Left lung (tissue), 10 donors: ENCODE data around the gene ITM2C. TPM values are rescaled to one million over a fixed set of nuclear protein-coding genes. Genes with fewer than 3 reads are reported as not detected.

Experiments
- ATAC-seq: fragments of 200-7000 bp; cut with Tn5 transposase; one replicate; pipeline ENCODE4 v1.9.1; 2020; ENCODE audit warnings: moderate library complexity
- DNase-seq, 4 donors: peaks; one replicate each; pipeline ENCODE4 v3.0.0-alpha.2; 2013 to 2020
- H3K27ac ChIP-seq, 2 donors: fragments of 200-600 bp; sonication (generic) in 1 of 2; one replicate each; pipeline versions ENCODE4 v1.5.0 to v1.8.0; 2020 to 2021
- H3K27me3 ChIP-seq, 2 donors: fragments of 200-600 bp; sonication (generic) in 1 of 2; one replicate each; pipeline versions ENCODE4 v1.5.0 to v1.8.0; 2020 to 2021
- H3K36me3 ChIP-seq, 2 donors: fragments of 200-600 bp; sonication (generic) in 1 of 2; one replicate each; pipeline versions ENCODE4 v1.5.0 to v1.8.0; 2020 to 2021
- H3K4me1 ChIP-seq, 2 donors: fragments of 200-600 bp; one replicate each; pipeline ENCODE4 v1.8.0; 2021
- H3K4me3 ChIP-seq, 2 donors: fragments of 200-600 bp; sonication (generic) in 1 of 2; one replicate each; pipeline versions ENCODE4 v1.5.0 to v1.8.0; 2020 to 2021; ENCODE audit warnings: mild to moderate bottlenecking in 1 of 2
- H3K9me3 ChIP-seq, 2 donors: fragments of 200-600 bp; sonication (generic) in 1 of 2; one replicate each; pipeline versions ENCODE4 v1.5.0 to v1.8.0; 2020 to 2021
- intact Hi-C, 2 donors: fragments of 100-400 bp; cut with DNase I; formaldehyde crosslinking; loops; one replicate each; pipeline versions ENCODE4 v1.11.2 to v1.14.2; 2022
- polyA plus RNA-seq, 6 donors: library from polyadenylated mRNA; unstranded; fragments of 120-200 nt; gene quantifications; one replicate each; pipeline ENCODE4 v1.2.1, GENCODE V29; 2013; ENCODE audit not compliant: insufficient read length in 6 of 6
- total RNA-seq, 2 donors: library from RNA; stranded (reverse); fragmentation: NEBNext Ultra II Directional; extraction: Animal tissue kit (Norgen Biotek cat#: 25700); gene quantifications; one replicate each; pipeline ENCODE4 v1.2.1, GENCODE V29; 2021
- TF ChIP-seq, protein P1 (sequence below), 2 donors: fragments of 200-600 bp; sonication (generic) in 1 of 2; IDR thresholded peaks; one replicate each; pipeline versions ENCODE4 v1.5.0 to v1.8.0; 2021; ENCODE audit warnings: antibody characterized with exemption in 2 of 2
- donor health status: DM: no; HTN: yes; CAD: no.
- donor health status: DM: no; HTN: no; CAD: no.

The ITM2C gene
- total and polyA plus RNA-seq, 8 donors: 32.0 to 356 (median 283) TPM

DNA sequence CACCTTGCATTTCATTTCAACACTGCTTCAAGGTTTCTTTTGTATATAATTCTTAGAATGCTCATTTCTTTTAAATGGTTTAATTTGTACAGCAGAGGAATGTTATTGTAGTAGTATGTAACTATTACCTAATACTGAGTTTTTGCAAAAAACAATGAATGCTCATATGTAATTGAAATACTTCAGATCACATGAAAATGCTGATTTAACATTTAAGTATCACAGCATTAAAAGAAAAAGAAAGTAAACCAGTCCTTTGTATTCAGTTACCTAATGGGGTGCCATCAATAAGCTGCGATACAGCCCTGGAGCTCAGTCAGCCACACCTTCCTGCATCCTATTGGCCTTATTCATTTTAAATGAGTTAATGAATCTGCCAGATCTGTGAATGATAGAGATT is 45.3 kb upstream of the ITM2C start:
- DNase-seq (no peak), ATAC-seq (no peak)
- H3K36me3 ChIP-seq: peaks cover 0 to 78% of the 10 kb centered on the region in 2 donors
- no peak overlapping the region for H3K27ac ChIP-seq
- H3K4me3 ChIP-seq: no peak overlapping the region
- H3K27me3 ChIP-seq: no peaks in the 10 kb centered on the region
- H3K9me3 ChIP-seq: no peaks in the 10 kb centered on the region
- TF ChIP-seq, protein P1, sequence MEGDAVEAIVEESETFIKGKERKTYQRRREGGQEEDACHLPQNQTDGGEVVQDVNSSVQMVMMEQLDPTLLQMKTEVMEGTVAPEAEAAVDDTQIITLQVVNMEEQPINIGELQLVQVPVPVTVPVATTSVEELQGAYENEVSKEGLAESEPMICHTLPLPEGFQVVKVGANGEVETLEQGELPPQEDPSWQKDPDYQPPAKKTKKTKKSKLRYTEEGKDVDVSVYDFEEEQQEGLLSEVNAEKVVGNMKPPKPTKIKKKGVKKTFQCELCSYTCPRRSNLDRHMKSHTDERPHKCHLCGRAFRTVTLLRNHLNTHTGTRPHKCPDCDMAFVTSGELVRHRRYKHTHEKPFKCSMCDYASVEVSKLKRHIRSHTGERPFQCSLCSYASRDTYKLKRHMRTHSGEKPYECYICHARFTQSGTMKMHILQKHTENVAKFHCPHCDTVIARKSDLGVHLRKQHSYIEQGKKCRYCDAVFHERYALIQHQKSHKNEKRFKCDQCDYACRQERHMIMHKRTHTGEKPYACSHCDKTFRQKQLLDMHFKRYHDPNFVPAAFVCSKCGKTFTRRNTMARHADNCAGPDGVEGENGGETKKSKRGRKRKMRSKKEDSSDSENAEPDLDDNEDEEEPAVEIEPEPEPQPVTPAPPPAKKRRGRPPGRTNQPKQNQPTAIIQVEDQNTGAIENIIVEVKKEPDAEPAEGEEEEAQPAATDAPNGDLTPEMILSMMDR (IDR thresholded peaks at IDR 0.05): no peak
- intact Hi-C loops: no loop called here
- peaks cover 2 to 4% of the 10 kb centered on the region in 2 donors for H3K4me1 ChIP-seq

DNA sequence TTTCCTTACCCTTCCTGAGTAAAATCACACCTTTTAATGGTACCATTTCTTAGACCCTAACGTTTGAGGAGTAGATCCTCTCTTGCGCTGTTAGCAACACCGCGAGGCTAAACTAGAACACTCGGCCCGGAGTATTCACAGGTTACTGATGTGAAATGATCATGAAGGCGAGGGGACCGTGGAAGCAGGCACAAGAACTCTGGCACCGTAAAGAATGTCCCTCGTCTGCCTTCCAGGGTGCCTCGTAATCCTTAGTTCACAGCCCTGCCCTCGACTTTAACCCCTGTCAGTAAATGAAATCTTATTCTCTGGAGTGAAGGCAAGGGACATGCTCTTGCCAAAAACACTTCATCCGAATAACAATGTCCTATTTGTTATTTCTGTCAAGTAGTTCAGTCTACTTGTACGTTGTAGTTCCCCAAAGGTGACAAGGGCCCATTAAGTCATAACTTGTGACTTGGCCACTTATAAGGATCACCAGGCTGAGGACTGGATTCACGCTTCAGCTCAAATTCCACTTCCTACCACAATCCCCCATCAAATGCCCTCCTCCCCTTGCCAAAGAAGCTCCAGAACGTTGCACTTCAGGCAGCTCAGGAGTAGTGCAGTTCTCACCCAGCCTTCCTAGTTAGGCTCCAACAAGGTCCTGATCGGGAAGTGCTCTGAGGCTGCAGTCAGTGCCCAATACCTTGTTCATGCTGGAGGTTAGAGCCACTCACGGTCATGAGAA is 43.3 kb upstream of the ITM2C start:
- peaks cover 0 to 60% of the 10 kb centered on the region in 2 donors for H3K36me3 ChIP-seq
- no peak overlapping the region for H3K4me3 ChIP-seq
- no peaks in the 10 kb centered on the region for H3K9me3 ChIP-seq
- H3K27me3 ChIP-seq: peaks cover 0 to 18% of the 10 kb centered on the region in 2 donors
- intact Hi-C loops: loop anchor here in 1 of 2 donors (5.0 kb wide), 1 partner anchor 166 kb away; no protein-coding TSS in a partner anchor
- ATAC-seq: no peak
- H3K27ac ChIP-seq: no peak overlapping the region
- DNase-seq: no peak
- H3K4me1 ChIP-seq: peaks cover 4 to 7% of the 10 kb centered on the region in 2 donors
- TF ChIP-seq, protein P1 (IDR thresholded peaks at IDR 0.05): no peak

DNA sequence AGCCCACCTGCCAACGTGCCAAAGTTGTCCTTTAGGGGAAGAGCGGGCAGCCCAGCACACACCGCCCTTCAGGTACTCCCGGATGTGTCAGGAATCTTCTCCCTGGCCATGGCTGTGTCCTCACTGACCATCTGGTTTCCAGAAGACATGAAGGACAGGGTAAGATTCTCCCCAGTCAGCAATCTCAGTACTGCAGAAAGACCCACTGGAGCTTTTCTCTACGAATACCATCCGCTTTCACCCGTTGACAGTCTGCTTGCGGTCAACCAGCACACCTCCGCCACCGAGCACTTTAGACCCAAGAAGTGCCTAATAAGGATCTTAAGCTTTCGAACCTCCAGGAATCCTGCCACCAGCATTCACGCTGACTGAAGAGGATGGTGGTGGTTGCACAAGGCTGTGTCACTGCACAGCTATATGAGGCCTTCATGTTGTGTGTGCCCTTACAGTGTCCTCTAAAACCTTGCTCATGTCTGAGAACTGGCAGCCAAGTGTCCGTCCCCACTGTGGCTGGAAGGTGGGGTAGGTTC is 42.7 kb upstream of the ITM2C start:
- intact Hi-C loops: loop anchor here in 1 of 2 donors (5.0 kb wide), 1 partner anchor 165 kb away; no protein-coding TSS in a partner anchor
- ATAC-seq: no peak

DNA sequence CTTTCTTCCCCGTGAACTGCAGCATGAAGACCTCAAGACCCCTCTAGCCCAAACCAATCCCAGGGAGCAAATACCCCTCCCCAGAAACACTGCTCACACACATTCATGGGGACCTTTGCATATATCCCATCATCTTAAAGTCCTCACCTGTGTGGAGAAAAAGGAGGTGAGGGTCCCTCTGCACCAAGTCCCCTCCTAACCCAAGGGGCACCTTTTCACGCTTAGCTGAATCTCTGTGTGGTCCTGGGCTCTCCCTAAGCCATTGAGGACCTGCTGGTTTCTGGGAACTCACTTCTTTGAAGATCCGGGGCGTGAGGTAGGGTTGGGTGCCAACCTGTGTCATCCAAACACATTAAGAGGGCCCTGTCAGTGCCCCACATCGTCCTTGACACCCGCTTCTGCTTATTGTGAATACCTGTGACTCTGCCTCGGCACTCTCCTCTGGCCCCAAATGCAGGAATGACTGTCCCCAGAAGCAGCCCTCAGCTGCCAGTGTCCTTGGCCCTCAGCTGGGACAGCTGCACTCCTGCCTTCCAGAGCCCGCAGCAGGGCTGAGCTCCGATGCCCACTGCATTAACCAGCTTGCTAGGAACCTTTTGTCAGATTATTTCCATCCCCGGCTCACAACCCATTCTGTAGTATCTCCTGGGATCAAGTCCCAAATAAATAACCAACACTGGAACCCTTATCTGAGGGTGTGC is 41.3 kb upstream of the ITM2C start:
- Histone ChIP-seq H3K27ac (no peak overlapping the region), H3K9me3 (no peaks in the 10 kb centered on the region), H3K4me1 (peaks cover 10 to 13% of the 10 kb centered on the region in 2 donors), H3K4me3 (no peak overlapping the region), H3K27me3 (peaks cover 7 to 38% of the 10 kb centered on the region in 2 donors), H3K36me3 (peaks cover 0 to 40% of the 10 kb centered on the region in 2 donors)
- ATAC-seq: no peak
- no peak for DNase-seq
- intact Hi-C loops: loop anchor here in 1 of 2 donors (5.0 kb wide), 1 partner anchor 164 kb away; no protein-coding TSS in a partner anchor
- TF ChIP-seq, protein P1 (IDR thresholded peaks at IDR 0.05): no peak

More for the DNA sequence above, 42.7 kb upstream of the ITM2C start:
- H3K27ac ChIP-seq: no peak overlapping the region
- peaks cover 0 to 53% of the 10 kb centered on the region in 2 donors for H3K36me3 ChIP-seq
- TF ChIP-seq, protein P1 (IDR thresholded peaks at IDR 0.05): no peak
- DNase-seq: no peak
- peaks cover 4 to 7% of the 10 kb centered on the region in 2 donors for H3K4me1 ChIP-seq
- H3K4me3 ChIP-seq: no peak overlapping the region
- no peaks in the 10 kb centered on the region for H3K9me3 ChIP-seq
- H3K27me3 ChIP-seq: peaks cover 0 to 24% of the 10 kb centered on the region in 2 donors
